HG03196 (cell line): ENCODE data around the gene LIX1.
"Not testable (repeated sequence)": the region's sequence is repeated elsewhere in the genome, so short reads cannot be mapped to it uniquely, and the experiment has no call there.

ENCODE experiments used
- ATAC-seq: cut with Tn5 transposase; IDR thresholded peaks from one replicate; pipeline ENCODE4 v1.9.1; 2021; ENCODE audit not compliant: unreplicated experiment

Gene LIX1

DNA sequence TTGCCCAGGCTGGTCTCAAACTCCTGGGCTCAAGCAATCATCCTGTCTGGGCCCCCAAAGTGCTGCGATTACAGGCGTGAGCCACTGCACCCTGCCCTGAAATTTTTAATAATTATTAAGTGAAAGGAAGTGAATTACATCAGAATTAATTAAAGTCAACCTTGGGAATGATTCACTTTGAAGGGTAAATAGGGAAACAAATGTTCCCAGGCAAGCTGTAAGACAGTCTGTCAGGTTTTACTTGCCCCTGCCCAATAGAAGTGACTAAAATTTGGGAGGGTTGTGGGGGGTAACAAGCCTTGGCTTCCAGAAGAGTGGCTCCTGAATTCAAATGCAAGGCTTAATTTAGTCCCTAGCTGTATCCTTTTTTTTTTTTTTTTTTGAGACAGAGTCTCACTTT, 1.3 kb upstream of the LIX1 start:
- no peak for ATAC-seq

DNA sequence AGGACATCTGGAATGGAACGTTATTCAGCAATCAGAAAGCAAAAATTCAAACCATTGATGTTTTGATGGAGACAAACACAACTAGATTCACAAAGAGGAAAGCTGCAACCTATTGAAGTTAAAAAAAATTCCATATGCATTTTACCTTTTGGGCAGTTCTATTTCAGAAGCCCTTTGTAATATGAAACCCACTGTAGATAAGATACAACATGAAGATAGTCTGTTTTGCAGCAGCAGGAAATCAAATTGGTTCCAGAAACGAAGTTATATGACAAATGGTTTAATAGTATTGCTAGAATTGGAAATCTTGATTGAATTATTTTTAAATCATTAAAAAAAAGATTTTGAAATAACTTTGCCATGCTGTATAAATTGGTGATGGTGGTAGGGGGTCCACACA, 872 bp downstream of the LIX1 start:
- no peak for ATAC-seq

DNA sequence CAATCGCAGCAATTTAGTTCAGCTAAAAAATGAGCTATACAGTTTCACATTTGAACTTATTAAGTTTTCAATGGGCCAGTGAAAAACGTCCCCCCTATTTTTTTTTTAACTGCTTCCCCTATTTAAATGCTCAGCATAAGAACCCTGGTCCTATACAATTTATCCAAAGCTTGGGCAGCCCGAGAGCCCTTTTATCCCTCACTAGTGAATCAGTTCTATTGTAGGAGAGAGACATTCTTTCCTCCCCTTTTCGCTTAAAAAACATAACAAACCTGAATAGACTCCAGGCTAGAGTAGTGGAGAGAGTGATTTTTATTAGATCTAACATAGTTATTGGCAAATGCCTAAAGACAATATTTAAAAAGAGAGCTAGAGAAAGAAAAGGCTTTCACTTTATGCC, 1.4 kb downstream of the LIX1 start:
- no peak for ATAC-seq

DNA sequence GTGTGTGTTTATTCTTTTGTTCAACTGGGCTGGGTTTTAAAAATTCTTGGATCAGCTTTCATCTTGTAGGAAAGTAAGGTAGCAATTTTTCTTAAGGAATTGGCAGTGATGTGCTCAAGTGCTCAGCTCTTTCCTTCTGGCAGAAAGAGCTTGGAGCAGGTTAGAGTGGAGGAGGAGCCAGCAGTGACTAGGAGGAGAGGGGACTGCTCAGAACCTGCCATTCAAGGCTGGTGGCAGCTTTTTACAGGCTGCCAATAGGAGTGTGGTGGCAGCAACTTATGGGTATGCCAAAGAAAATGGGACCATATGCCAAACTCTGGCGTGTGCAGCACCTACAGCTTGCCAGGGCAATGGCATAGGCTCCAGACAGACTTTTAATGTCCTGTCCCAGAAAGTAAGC, 2.2 kb downstream of the LIX1 start:
- not testable (repeated sequence) for ATAC-seq

DNA sequence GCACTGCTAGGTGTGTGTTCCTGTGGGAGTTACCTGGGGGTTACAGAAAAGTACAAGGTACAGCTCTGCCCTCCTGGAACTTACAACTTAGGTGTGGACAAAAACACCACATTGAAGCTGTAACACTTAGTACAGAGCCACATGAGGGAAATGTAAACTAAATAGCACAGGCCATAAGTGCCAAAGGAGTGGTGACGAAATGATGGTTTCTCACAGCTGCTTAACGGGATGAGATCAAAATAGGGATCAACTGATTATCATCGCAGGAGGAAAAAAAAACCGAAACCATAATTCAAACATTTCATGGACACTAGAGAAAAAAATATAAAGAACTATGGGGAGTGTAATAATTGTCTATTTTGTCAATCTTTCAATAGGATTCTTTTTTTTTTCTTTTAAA, 5.9 kb downstream of the LIX1 start:
- ATAC-seq = no peak

DNA sequence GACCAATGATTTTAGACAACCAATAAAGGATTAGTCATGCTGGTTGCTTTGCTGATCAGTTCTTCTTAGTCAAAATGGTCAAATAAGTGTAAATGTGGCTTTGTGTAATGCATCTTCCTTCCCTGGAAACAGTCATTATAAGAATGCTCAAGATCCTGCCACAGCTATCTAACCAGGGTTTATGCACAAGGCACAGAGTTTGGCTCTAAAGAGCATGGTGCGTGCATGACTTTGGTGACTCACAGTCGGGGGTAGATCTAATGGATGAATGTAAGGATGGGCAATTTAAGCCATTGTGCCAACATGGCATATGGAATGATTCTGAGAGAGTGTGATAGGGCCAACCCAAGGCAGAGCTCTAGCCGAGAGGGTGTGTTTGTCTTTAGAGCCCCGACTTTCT, 6.5 kb downstream of the LIX1 start:
- no peak for ATAC-seq

DNA sequence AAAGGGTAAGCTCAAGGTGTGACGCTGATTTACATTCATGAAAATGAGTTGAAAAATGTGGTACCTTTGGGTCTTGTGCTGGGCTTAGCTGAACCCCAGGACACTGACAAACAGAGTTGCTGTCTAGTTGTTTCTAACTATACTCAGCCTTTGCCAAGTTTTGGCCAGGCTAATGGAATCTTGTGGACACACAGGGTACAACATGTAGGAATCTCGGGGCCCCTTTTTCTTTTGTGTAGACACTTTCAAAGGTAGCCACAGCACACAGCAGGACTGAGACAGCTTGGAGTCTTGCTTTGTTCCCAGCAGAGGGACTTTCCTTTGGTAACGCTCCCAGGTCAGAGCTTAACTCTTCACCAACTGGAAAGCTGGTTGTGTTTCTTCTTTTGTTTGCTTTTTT, 7.8 kb downstream of the LIX1 start:
- no peak for ATAC-seq

DNA sequence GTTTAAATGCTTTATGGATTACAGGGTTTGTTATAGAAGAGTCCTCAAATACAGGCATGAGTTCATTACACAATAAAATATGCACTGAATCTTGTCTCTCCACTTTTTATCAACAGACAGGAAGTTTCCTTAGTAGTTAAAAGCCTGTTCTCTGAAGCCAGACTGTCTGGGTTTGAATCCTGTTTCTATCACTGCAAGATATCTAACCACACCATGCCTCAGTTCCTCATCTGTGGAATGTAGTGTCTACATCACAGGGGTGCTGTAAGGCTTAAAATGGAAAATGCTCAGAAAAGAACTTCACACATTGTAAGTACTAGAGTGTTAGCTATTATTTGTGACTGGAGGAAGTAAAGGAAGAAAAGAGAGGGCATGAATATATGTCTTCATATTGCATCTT, 9.3 kb downstream of the LIX1 start:
- no peak for ATAC-seq

DNA sequence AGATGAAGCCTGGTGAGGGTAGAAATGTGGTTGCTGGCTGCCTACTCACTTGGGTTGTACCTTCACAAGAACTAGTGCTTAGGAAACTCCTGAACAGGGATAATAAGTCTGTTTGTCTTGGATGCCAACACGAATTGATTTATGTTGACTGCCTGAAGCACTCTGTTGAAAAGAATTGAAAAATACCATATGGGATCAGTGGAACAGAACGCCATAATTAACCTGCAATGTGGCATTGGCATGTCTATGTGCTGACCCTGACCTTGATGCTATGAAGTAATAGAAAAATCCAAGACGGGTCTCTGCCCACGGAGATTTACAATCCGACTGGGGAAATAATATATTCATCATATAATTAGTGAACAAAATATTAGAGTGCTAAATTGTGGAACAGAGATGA, 10.5 kb downstream of the LIX1 start:
- no peak for ATAC-seq

DNA sequence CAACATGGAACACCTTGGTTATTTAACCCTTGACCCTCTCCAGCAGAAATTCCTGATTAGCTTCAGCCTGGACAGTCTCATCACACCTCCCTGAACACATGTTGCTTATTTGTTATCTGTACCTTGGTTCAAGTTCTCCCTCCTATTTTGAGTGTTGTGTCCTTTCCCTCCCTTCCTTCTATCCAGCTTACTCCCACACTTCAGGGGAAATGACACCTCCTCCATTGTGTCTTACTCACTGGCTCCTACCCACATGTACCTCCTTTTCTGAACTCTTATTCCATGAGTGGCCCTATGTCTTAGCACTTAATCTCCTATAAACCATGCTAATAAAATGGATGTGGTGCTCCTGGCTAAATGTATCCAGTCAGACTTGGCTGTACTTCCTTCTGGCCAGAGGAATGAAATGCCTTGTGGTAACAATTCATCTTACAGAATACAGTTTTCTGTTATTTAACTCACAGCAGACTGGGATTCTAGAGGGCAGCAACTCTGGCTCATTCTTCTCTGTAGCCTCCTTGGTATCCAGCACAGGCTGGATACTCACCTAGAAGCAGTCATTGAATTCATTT, 11.2 kb downstream of the LIX1 start:
- no peak for ATAC-seq

DNA sequence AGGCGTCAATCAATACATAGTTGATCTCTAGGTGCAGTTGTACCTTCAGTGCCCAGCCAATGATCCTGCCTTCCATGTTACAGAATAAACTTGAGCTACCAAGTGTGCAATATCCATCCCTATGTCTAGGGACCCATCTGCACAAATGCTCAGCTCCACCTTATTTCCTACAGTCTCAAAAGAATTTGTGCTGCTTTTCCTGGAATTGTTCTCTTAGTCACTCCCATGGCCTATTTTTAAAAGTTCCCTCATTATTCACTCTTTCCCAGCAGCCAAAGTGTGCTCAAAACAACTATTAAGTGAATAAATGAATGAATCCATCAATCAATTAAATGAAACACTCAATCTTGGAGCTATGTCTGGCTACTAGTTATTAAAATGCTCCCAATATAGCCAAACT, 14.7 kb downstream of the LIX1 start:
- ATAC-seq = no peak

DNA sequence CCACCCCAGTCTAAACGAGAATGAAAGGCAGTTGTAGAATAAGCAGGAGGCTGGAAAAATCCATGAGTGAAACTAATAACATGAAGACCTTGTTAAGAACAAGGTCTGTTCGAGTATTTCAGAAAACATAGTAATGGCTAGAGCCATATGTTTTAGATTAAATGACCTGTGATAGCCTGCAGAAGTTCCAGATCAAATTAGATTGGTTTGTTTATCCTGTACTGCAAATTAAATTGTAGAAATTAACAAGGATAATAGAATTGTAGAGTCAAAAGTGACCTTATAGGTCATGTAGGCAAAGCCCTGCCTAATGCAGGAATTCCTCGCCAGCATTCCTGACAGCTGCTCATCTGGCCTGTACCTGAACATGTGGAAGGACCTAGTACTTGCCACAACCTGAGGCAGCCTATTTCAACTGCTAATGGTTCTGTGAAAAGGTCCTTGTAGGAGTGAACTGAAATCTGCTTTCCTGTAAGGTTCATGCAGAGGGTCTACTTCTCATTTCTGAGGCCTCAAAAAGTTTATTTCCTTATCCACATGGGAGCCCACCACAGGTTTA, 17.2 kb downstream of the LIX1 start:
- ATAC-seq = no peak

DNA sequence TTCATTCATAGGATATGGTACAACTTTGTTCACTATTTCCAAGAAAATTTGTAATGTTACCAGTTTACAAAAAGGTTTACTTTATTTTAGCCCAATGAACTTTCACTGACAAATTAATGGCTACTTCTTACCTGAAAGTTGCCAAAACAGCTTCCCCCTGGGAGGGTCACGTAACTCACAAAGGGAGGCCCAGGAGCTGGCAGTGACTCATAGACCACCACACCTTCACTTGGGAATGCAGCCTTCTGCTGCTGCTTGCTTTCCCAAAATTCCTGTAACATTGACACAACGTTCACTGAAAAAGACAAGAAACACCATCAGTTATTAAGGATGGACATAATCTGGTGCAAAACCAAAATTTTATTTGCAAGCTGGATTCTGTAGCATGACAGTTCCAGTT, 18.1 kb downstream of the LIX1 start:
- ATAC-seq = no peak

DNA sequence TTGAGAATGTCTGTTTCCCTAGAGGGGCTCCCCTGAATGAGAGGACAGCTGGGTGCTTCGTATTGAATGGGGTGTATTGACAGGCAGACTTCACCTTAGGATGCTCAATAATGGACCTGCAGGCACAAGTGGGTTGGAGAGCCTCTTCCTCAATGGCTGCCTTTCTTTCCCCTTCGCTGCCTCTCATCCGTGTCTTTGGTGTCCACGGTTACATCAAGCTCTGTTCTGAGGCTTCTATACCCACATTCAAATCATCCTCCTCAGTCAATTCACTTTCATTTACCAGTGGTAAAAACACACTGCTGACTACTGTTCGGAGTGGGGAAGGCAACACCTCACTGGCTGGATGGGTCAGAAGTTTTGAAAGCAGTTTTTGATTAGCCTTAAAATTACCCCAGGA, 20.6 kb downstream of the LIX1 start:
- no peak for ATAC-seq

DNA sequence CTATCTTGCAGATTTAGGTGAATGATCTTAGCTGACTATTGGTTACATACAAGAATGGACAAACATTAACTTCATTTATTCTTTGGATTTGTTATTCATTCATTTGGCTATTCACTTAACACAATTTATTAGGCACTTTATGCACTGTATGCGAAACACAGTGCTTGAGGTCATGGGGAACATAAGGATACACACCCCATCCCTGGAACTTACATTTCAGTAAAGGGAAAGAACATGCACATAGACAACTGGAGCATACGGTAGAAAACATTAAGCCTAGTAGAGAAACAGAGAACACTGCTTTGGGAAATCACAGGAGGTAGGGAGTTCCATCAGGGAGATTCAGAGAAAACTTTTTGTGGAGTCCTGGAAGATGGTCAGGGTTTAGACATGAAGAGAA, 22.2 kb downstream of the LIX1 start:
- no peak for ATAC-seq

DNA sequence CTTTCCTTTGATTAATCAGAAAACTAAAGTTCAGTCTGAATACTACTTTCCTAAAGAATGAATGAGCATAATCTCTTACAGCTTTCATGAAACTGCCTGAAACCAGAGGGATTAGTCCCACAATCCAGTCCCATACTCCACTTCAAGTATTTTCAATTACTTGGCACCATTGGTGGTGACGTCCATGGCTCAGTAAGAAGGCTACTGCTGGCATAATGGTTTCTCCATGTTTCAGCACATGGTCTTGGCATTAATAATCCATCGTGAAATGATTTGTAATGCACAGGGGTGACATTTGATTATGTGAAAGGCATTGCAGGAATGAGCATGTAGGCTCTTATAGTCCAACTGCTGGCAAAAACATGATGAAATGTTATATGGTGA, 23.4 kb downstream of the LIX1 start:
- no peak for ATAC-seq

DNA sequence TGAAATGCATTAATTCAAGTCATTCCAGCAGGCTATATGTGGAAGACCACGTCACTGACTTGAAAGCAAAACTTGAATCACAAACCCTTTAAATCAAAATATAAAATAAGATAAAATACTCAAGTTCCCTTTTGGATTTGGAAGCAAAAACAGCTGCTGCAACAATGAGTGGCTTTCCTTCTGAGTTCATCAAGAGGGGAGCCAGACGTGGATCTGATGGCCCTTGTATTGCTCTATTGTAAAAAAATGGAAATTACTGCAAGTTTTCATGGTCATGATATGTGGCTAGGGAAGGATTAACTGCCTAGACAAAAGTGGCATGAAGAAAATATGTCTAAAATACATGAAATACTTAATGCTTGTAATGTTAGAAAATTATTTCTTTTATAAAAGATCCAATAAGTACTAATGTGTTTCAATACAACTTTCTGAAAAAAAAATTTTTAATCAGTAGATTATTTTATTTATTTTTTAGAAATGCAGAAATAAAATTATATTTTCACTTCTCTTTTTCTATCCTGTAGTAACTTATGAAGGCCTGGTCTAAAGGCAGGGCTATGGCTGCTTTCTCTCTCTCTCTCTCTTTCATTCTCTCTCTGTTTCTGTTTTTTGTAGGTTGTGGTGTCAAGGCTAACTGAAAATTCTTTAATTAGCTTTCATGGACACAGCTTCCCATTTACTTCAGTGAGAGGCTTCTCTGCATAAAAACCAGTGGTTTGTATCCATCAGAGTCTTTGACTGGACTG, 24.0 kb downstream of the LIX1 start:
- no peak for ATAC-seq

DNA sequence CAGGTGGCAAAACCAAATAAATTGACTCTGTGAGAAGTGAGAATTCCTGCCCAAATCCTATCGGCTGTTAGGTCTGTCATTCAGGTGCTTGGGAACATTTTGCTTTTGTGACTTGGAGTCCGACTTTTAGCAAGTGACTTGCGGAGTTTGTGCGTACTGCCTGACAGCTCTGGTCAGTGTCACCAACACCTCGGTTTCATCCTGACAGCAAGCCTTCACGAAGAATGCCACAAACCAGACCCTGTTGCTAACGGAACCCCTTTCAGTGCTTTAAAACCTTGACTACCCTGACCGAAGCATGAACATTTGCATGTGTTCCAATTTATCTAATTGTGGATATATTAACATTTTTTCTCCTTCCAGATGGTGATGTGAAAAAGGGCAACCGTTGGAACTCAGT, 26.5 kb downstream of the LIX1 start:
- ATAC-seq = no peak

DNA sequence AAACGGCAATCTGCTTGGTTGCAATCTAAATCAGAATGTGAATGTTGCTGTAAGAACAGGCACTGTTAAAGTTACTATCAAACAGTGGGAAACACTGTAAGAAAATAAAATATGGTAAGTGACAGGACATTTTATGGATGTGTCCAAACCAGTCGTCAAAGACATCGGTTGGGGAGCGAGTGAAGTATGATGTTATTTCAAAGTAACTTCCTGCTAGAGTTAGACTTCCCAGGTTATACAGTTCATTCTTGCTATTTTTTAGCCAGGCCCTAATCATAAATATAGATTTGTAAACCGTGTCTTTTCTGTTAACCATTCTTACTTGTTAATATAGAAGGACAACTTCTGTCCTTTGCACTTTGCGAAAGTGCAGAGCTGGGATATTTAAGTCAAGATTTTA, 30.2 kb downstream of the LIX1 start:
- no peak for ATAC-seq

DNA sequence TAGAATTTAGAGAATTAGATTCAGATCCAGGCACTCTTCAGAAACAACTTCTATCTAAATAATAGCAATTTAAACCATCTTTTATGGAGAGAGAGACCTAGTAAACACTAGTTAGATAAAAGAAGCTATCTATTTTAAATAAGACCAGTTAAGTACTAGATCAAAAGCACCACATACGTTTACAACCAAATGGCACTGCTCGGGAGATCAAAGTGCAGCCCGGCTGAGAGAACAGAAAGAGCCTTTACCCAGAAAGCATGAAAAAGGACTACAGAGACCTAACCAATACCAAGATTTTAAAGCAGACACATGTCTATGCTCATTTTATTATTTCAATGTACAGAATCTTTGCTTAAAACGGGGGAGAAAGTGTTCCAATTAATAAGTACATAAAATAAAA, 30.8 kb downstream of the LIX1 start:
- ATAC-seq = no peak

DNA sequence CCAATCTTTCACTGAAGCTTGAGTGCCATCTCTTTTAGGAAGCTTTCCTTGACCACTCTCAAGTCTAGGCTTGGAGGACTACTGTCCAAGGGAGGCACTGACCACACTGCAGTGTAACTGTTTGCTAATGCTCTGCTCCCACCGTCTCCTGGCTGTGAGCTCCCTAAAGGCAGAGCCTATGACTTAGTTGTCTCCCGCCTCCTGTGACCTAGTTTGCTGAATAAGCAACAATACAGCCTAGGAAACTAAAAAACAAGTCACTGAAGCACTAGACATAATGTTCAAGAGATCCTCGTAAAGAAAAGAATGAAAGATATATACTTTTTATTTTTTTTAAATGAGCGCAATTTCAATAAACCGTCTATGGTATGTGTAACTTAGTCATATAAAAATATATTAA, 31.4 kb downstream of the LIX1 start:
- ATAC-seq = no peak

DNA sequence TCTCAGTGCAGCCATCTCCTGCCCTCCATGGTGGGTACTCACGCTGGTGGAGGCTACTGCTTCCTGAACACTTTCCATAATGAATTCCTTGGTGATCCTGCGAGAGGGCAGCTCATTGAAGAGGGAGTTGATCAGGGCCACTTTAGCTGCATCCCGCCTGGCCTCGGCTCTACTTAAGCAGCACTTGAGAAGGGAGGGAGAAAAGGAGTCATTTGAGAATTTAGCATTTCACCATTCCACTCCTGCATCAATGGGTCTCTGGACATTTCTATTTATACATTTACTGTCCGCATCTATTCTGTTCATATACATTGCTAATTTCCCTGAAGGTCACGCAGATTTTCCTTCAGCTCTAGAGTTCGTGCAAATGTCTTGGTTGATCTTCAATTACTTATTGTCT, 35.1 kb downstream of the LIX1 start:
- ATAC-seq = no peak

DNA sequence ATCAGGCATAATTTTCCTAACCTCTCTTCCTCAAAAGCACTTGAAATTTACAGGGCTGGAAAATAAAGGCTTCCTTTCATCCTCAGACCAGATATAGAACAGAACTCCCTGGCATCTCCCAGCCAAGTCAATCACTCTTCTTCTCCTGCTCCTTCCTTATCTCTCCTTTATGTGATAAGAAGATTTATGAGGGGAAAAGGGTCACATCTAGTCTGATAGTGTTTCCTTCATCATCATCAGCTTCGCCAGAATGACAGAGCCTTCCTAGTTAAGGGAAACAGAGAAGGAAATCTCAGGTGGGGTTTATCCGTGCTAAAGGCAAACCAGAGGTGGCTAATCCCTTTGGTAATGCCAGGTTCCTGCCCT, 36.2 kb downstream of the LIX1 start:
- no peak for ATAC-seq
